IMR-90 (cell line): ENCODE data around the gene RFX3. TPM values are rescaled to one million over a fixed set of nuclear protein-coding genes. Genes with fewer than 3 reads are reported as not detected.

Source experiments
- ATAC-seq: fragments of 200-7000 bp; cut with Tn5 transposase; 2 replicates; pipeline ENCODE4 v1.9.1; 2020; ENCODE audit warnings: low read depth, mild to moderate bottlenecking, moderate library complexity
- BruUV-seq: library from RNA; stranded (reverse); fragments of 400-500 nt; replicated peaks from 2 replicates; lab custom pipeline; 2021; lab: Mats Ljungman, UMichigan
- CTCF ChIA-PET: fragments of 300-600 bp; formaldehyde crosslinking; extraction: SDS; loops from one replicate; lab custom pipeline; 2021; ENCODE audit warnings: antibody characterized with exemption; lab: Yijun Ruan, JAX
- POLR2A ChIA-PET: fragments of 300-600 bp; sonication (Branson Sonifier 250); formaldehyde crosslinking; loops from one replicate; lab custom pipeline; 2022; ENCODE audit warnings: antibody characterized with exemption; ENCODE audit not compliant: unreplicated experiment; lab: Charles Lee
- DNase-seq: peaks from one replicate; pipeline ENCODE4 v3.0.0; 2013
- H2AFZ ChIP-seq: replicated peaks from 2 replicates; pipeline ENCODE3; 2013; ENCODE audit warnings: low read length, mild to moderate bottlenecking; ENCODE audit not compliant: poor library complexity
- H2AK5ac ChIP-seq: 2 replicates; pipeline ENCODE4 v1.6.1; 2013; ENCODE audit warnings: low read depth, low read length, inconsistent platforms
- H2AK9ac ChIP-seq: replicated peaks from 2 replicates; pipeline ENCODE3; 2013; ENCODE audit warnings: mild to moderate bottlenecking, low read depth, low read length, moderate library complexity; ENCODE audit not compliant: poor library complexity
- H2BK120ac ChIP-seq: 2 replicates; pipeline ENCODE4 v1.6.1; 2013; ENCODE audit warnings: low read depth, low read length, inconsistent platforms
- H2BK15ac ChIP-seq: 3 replicates; pipeline ENCODE4 v1.6.1; 2013; ENCODE audit warnings: low read depth, low read length, inconsistent platforms
- H2BK20ac ChIP-seq: 2 replicates; pipeline ENCODE4 v1.6.1; 2013; ENCODE audit warnings: low read depth, mild to moderate bottlenecking, inconsistent platforms, low read length, moderate library complexity
- H2BK5ac ChIP-seq: 2 replicates; pipeline ENCODE4 v1.6.1; 2013; ENCODE audit warnings: mild to moderate bottlenecking, low read depth, low read length, inconsistent platforms; ENCODE audit not compliant: poor library complexity, severe bottlenecking
- H3K14ac ChIP-seq: replicated peaks from 2 replicates; pipeline ENCODE4 v1.6.1; 2013; ENCODE audit warnings: low read depth, low read length, inconsistent platforms
- H3K18ac ChIP-seq: 2 replicates; pipeline ENCODE4 v1.6.1; 2013; ENCODE audit warnings: low read depth, low read length, control low read depth
- H3K23ac ChIP-seq: 2 replicates; pipeline ENCODE4 v1.6.1; 2013; ENCODE audit warnings: low read depth, low read length, inconsistent platforms
- H3K27ac ChIP-seq: 2 replicates; pipeline ENCODE4 v1.5.1; 2013; ENCODE audit warnings: mild to moderate bottlenecking, control low read depth, low read length; ENCODE audit not compliant: insufficient read depth
- H3K27me3 ChIP-seq: 2 replicates; pipeline ENCODE4 v1.6.1; 2013; ENCODE audit warnings: low read length; ENCODE audit not compliant: control insufficient read depth, insufficient read depth
- H3K36me3 ChIP-seq: 2 replicates; pipeline ENCODE4 v1.6.1; 2013; ENCODE audit warnings: low read length, mixed read lengths; ENCODE audit not compliant: control insufficient read depth, insufficient read depth
- H3K4ac ChIP-seq: 2 replicates; pipeline ENCODE4 v1.6.1; 2013; ENCODE audit warnings: low read depth, low read length, inconsistent platforms
- H3K4me1 ChIP-seq: 2 replicates; pipeline ENCODE4 v1.6.1; 2013; ENCODE audit warnings: low read length, mixed read lengths; ENCODE audit not compliant: control insufficient read depth, insufficient read depth
- H3K4me2 ChIP-seq: 2 replicates; pipeline ENCODE4 v1.6.1; 2013; ENCODE audit warnings: low read depth, mild to moderate bottlenecking, control low read depth, low read length, moderate library complexity
- H3K4me3 ChIP-seq: 2 replicates; pipeline ENCODE4 v1.5.1; 2013; ENCODE audit warnings: low read depth, mild to moderate bottlenecking, control low read depth, low read length, moderate library complexity; ENCODE audit not compliant: insufficient read depth
- H3K56ac ChIP-seq: 2 replicates; pipeline ENCODE4 v1.6.1; 2013; ENCODE audit warnings: low read length, inconsistent platforms; ENCODE audit not compliant: insufficient read depth; ENCODE audit errors: extremely low read depth
- H3K79me1 ChIP-seq, 2 experiments: 2 replicates each; pipeline ENCODE4 v1.6.1; 2013; ENCODE audit warnings: low read length in 2 of 2, inconsistent platforms in 1 of 2, low read depth in 1 of 2
- H3K9ac ChIP-seq: 2 replicates; pipeline ENCODE4 v1.6.1; 2013; ENCODE audit warnings: low read depth, low read length, control low read depth
- H3K9me1 ChIP-seq: 2 replicates; pipeline ENCODE4 v1.6.1; 2013; ENCODE audit warnings: low read length, inconsistent platforms; ENCODE audit not compliant: insufficient read depth
- H3K9me3 ChIP-seq: 2 replicates; pipeline ENCODE4 v1.6.1; 2013; ENCODE audit warnings: low read length; ENCODE audit not compliant: control insufficient read depth, insufficient read depth
- H4K20me1 ChIP-seq: 2 replicates; pipeline ENCODE4 v1.6.1; 2013; ENCODE audit warnings: low read length, inconsistent platforms; ENCODE audit not compliant: insufficient read depth
- H4K5ac ChIP-seq: 2 replicates; pipeline ENCODE4 v1.6.1; 2013; ENCODE audit warnings: mild to moderate bottlenecking, low read depth, low read length, control low read depth
- H4K8ac ChIP-seq, 2 experiments: 2 replicates each; pipeline ENCODE4 v1.6.1; 2013; ENCODE audit warnings: low read depth in 2 of 2, low read length in 2 of 2, control low read depth in 1 of 2, inconsistent platforms in 1 of 2
- H4K91ac ChIP-seq: 2 replicates; pipeline ENCODE4 v1.6.1; 2013; ENCODE audit warnings: low read depth, low read length, inconsistent platforms; ENCODE audit not compliant: insufficient read depth
- BHLHE40 ChIP-seq: fragments of 150-350 bp; IDR thresholded peaks from 2 replicates; pipeline ENCODE4 v1.6.1; 2016; ENCODE audit warnings: mild to moderate bottlenecking, low read depth, low read length
- dilution Hi-C: fragments of 300-500 bp; cut with HindIII; formaldehyde crosslinking; loops from one replicate; pipeline ENCODE4 v1.14.3; 2018; ENCODE audit warnings: low sequenced_read_pairs; ENCODE audit not compliant: unreplicated experiment
- in situ Hi-C: fragments of 300-500 bp; cut with MboI; formaldehyde crosslinking; loops from 3 replicates; pipeline ENCODE4 v1.14.3; 2019; ENCODE audit warnings: low sequenced_read_pairs, inconsistent platforms, mixed read lengths
- intact Hi-C: fragments of 100-400 bp; cut with micrococcal nuclease; formaldehyde crosslinking; loops from 2 replicates; pipeline ENCODE4 v1.10.0; 2022
- polyA plus RNA-seq, 3 experiments: library from polyadenylated mRNA; depleted of rRNA; stranded (reverse); fragments of >200 nt; gene quantifications; 2 replicates each; pipeline ENCODE4 v1.2.3, GENCODE V29; 2012; ENCODE audit warnings: low replicate concordance in 1 of 3
- total RNA-seq: library from RNA; depleted of rRNA; stranded (reverse); fragments of >200 nt; gene quantifications from 2 replicates; pipeline ENCODE4 v1.2.3, GENCODE V29; 2012

Gene RFX3
- total and polyA plus RNA-seq, 2 of the 4 experiments (the other 2 are of a cell fraction): 1.7 to 2.7 TPM

- in situ Hi-C loops: no loop called here
- Histone ChIP-seq H4K91ac (no peak overlapping the region), H4K20me1 (no peaks in the 10 kb centered on the region)
These were observed 355.0 kb downstream of the RFX3 start for GRCh38 chr9:3170819-3171218.

More at GRCh38 chr9:3170819-3171218, 355.0 kb downstream of the RFX3 start:
- no peak overlapping the region for H3K9ac ChIP-seq
- ATAC-seq: no peak
- H3K14ac ChIP-seq: no peak overlapping the region
- no peak overlapping the region for H3K27ac ChIP-seq
- no peaks in the 10 kb centered on the region for H3K9me1 ChIP-seq
- H3K4me1 ChIP-seq: no peaks in the 10 kb centered on the region
- H3K4me3 ChIP-seq: no peak overlapping the region
- DNase-seq: no peak
- H2AFZ ChIP-seq: no peak overlapping the region
- H3K23ac ChIP-seq: no peak overlapping the region
- no peak for TF ChIP-seq BHLHE40
- H4K5ac ChIP-seq: no peak overlapping the region
- no peaks in the 10 kb centered on the region for H3K79me1 ChIP-seq
- H2BK20ac ChIP-seq: no peak overlapping the region
- CTCF ChIA-PET: no interaction called here
- BruUV-seq: no TSS peak
- H2AK9ac ChIP-seq: no peak overlapping the region
- no peak overlapping the region for H2BK120ac ChIP-seq
- H3K18ac ChIP-seq: no peak overlapping the region
- POLR2A ChIA-PET: no interaction called here
- H2AK5ac ChIP-seq: no peak overlapping the region
- H2BK15ac ChIP-seq: no peak overlapping the region
- H3K27me3 ChIP-seq: no peaks in the 10 kb centered on the region; the same call in 1 of the 2 replicates
- intact Hi-C loops (no loop called here), dilution Hi-C loops (no loop called here)
- no peak overlapping the region for H3K4me2 ChIP-seq
- no peak overlapping the region for H3K56ac ChIP-seq
- no peaks in the 10 kb centered on the region for H3K36me3 ChIP-seq
- H4K8ac ChIP-seq: no peak overlapping the region
- no peak overlapping the region for H2BK5ac ChIP-seq
- H3K4ac ChIP-seq: no peak overlapping the region
- no peaks in the 10 kb centered on the region for H3K9me3 ChIP-seq
